Sigmoid colon (tissue), 7 donors: Measurements from ENCODE around the gene UNC79. TPM values are rescaled to one million over a fixed set of nuclear protein-coding genes. Genes with fewer than 3 reads are reported as not detected.

Experiments
- DNase-seq: peaks from one replicate; pipeline ENCODE4 v3.0.0-alpha.2; 2019
- H3K27ac ChIP-seq, 4 donors: fragments of 200-600 bp; sonication (generic); one replicate each; pipeline ENCODE4 v1.5.1; 2016 to 2019; ENCODE audit warnings: mild to moderate bottlenecking in 1 of 4
- H3K27me3 ChIP-seq, 3 donors: fragments of 200-600 bp; sonication (generic); one replicate each; pipeline ENCODE4 v1.5.1; 2019; ENCODE audit warnings: mild to moderate bottlenecking in 1 of 3
- H3K36me3 ChIP-seq, 4 donors: fragments of 200-600 bp; sonication (generic); one replicate each; pipeline ENCODE4 v1.5.1; 2016 to 2019
- H3K4me1 ChIP-seq, 4 donors: fragments of 200-600 bp; sonication (generic); one replicate each; pipeline ENCODE4 v1.5.1; 2017 to 2019
- H3K4me3 ChIP-seq, 4 donors: fragments of 200-600 bp; sonication (generic); one replicate each; pipeline ENCODE4 v1.5.1; 2017 to 2019; ENCODE audit warnings: mild to moderate bottlenecking in 2 of 4, moderate library complexity in 1 of 4
- H3K9me3 ChIP-seq, 4 donors: fragments of 200-600 bp in 3 of 4; sonication (generic) in 3 of 4; one replicate each; pipeline versions ENCODE4 v1.5.1 to v1.6.1; 2013 to 2019
- CTCF ChIP-seq, 4 experiments: fragments of 450-650 bp in 3 of 4; fragments of 200-600 bp in 1 of 4; IDR thresholded peaks; one replicate each; pipeline ENCODE4 v1.5.1; 2016 to 2019; ENCODE audit warnings: antibody characterized with exemption in 4 of 4, mild to moderate bottlenecking in 3 of 4, moderate library complexity in 2 of 4
- EP300 ChIP-seq, 4 donors: sonication (generic); formaldehyde crosslinking; IDR thresholded peaks; one replicate each; pipeline ENCODE4 v1.6.1; 2017; ENCODE audit warnings: antibody characterized with exemption in 4 of 4
- POLR2A ChIP-seq, 2 donors: fragments of 450-650 bp; IDR thresholded peaks; one replicate each; pipeline ENCODE4 v1.6.1; 2016; ENCODE audit warnings: antibody characterized with exemption in 2 of 2, mild to moderate bottlenecking in 2 of 2, moderate library complexity in 2 of 2
- POLR2AphosphoS5 ChIP-seq, 4 donors: sonication (generic); formaldehyde crosslinking; IDR thresholded peaks; one replicate each; pipeline ENCODE4 v1.6.1; 2017; ENCODE audit warnings: antibody characterized with exemption in 4 of 4
- WGBS, 2 donors: extraction: QIAGEN DNeasy Blood & Tissue Kit; methylation state at CpG; one replicate each; pipeline ENCODE4 v1.1.7; 2013; 5-methylcytosine and 5-hydroxymethylcytosine counted together
- intact Hi-C: fragments of 100-400 bp; cut with DNase I; formaldehyde crosslinking; loops from one replicate; pipeline ENCODE4 v1.15.1; 2023
- polyA plus RNA-seq, 3 donors: library from polyadenylated mRNA; stranded (reverse); fragments of 200-250 nt; gene quantifications; one replicate each; pipeline ENCODE4 v1.2.3, GENCODE V29; 2013
- total RNA-seq, 4 donors: library from RNA; depleted of rRNA; stranded (reverse); fragments of >200 nt; gene quantifications; one replicate each; pipeline ENCODE4 v1.1.0, GENCODE V29; 2016
- donor health status: healthy with polysubstance abuse.
- donor health status: Bipolar disorder and iron deficiency.
- donor health status: healthy.

Gene UNC79
- total and polyA plus RNA-seq, 7 donors, result 0.15 to 1.4 (median 0.81) TPM; not detected in 2

DNA sequence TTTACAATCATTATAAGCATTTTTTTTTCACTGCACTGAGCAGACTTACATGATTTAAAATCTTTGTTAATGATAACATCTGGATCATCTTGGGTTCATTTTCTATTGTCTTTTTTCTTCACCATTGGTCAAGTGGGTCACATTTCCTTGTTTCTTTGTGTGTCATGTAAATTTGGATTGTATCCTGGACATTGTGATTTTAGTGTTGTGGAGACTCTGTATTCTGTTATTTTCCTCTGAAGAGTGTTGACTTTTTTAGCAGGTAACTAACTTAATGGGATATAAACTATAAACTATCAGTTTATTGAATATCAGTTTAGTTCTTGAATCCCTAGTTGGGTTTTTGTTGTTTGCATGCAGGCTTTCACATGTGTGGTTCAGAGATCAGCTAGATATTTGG, 4.0 kb upstream of the UNC79 start:
- no peak overlapping the region for H3K4me3 ChIP-seq
- no peaks in the 10 kb centered on the region for H3K36me3 ChIP-seq
- H3K4me1 ChIP-seq, result peaks cover 0 to 16% (median 7%) of the 10 kb centered on the region in 4 donors
- peaks cover 14 to 28% (median 17%) of the 10 kb centered on the region in 3 donors for H3K27me3 ChIP-seq
- no peak for TF ChIP-seq CTCF (IDR thresholded peaks at IDR 0.05)
- TF ChIP-seq EP300 (IDR thresholded peaks at IDR 0.05), result no peak
- TF ChIP-seq POLR2A (IDR thresholded peaks at IDR 0.05), result no peak
- TF ChIP-seq POLR2AphosphoS5 (IDR thresholded peaks at IDR 0.05), result no peak
- no peak for DNase-seq
- intact Hi-C loops, result no loop called here
- H3K9me3 ChIP-seq, result peaks cover 0 to 5% (median 4%) of the 10 kb centered on the region in 4 donors
- no peak overlapping the region for H3K27ac ChIP-seq

DNA sequence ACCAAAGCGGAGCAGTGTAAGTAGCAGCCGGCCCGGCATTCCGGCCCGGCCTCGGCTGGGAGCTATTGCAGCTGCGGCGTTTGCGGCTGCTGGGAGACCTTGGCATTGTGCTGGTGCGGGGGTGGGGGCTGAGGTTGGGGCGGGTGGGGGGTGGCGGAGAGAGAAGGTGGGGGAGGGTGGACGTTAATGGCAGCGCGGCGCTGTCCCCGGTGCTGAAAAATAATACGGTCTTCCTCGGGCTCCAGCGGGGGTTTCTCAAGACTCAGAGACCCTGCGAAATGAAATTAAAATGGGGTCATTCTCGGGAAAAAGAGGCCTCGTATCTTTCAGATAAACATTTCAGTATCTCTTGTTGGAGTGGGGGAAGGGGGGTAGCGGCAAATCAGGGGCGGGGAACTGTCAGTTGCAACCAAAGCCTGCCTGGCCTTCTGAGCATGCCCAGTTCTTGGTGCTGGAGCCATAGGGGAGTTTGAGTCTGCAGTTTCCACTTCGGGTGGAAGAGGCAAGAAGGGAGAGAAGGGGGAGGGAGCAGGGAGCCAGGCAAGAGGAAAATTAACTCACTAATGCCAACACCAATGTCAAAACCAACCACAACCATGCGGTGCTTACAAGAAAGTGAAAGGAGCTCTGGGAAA, 414 bp downstream of the UNC79 start:
- Histone ChIP-seq H3K4me3 (peak overlapping the region in 2 of 4 donors; percentile 19 to 25), H3K27ac (no peak overlapping the region), H3K4me1 (peaks cover 0 to 16% (median 7%) of the 10 kb centered on the region in 4 donors), H3K27me3 (peaks cover 14 to 48% (median 17%) of the 10 kb centered on the region in 3 donors), H3K36me3 (no peaks in the 10 kb centered on the region), H3K9me3 (peaks cover 0 to 4% (median 0%) of the 10 kb centered on the region in 4 donors)
- TF ChIP-seq POLR2AphosphoS5 (IDR thresholded peaks at IDR 0.05), result no peak
- no peak for TF ChIP-seq POLR2A (IDR thresholded peaks at IDR 0.05)
- no peak for TF ChIP-seq EP300 (IDR thresholded peaks at IDR 0.05)
- no peak for TF ChIP-seq CTCF (IDR thresholded peaks at IDR 0.05)
- intact Hi-C loops, result no loop called here
- no peak for DNase-seq
- 5 to 20% methylated on average over 27 of the region's 27 CpGs for WGBS, 2 donors

GRCh38 chr14:93454224-93454623, 23.5 kb downstream of the UNC79 start:
- TF ChIP-seq CTCF (IDR thresholded peaks at IDR 0.05) (no peak), EP300 (IDR thresholded peaks at IDR 0.05) (no peak), POLR2A (IDR thresholded peaks at IDR 0.05) (no peak), POLR2AphosphoS5 (IDR thresholded peaks at IDR 0.05) (no peak)
- Histone ChIP-seq H3K9me3 (no peaks in the 10 kb centered on the region), H3K27ac (no peak overlapping the region), H3K4me1 (no peaks in the 10 kb centered on the region), H3K27me3 (no peaks in the 10 kb centered on the region), H3K4me3 (no peak overlapping the region), H3K36me3 (no peaks in the 10 kb centered on the region)
- 45 to 56% methylated on average over 1 of the region's 1 CpG for WGBS, 2 donors
- DNase-seq, result no peak
- intact Hi-C loops, result no loop called here

DNA sequence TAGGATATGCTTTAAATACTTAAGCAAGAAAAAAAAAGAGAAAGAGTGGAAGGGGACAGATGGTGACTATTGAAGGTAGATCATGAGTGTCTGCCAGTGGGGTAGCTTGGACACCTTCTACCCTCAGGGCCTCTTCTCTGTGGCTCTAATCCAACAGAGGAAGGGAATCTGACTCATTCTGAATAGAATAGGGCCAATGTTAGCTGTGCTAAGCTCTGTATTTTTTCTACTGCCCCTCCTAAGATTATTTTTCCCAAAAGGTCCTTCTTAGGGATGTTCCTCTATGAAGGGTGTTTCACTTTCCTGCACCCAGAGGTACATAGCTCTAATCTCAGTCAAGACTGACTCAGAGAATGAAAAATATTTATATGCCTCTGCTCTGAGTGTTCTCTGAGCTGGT, 25.6 kb downstream of the UNC79 start:
- intact Hi-C loops, result no loop called here
- TF ChIP-seq CTCF (IDR thresholded peaks at IDR 0.05), result no peak
- no peak for TF ChIP-seq POLR2A (IDR thresholded peaks at IDR 0.05)
- TF ChIP-seq EP300 (IDR thresholded peaks at IDR 0.05), result no peak
- TF ChIP-seq POLR2AphosphoS5 (IDR thresholded peaks at IDR 0.05), result no peak
- H3K4me3 ChIP-seq, result no peak overlapping the region
- no peaks in the 10 kb centered on the region for H3K4me1 ChIP-seq
- no peaks in the 10 kb centered on the region for H3K9me3 ChIP-seq
- H3K27me3 ChIP-seq, result no peaks in the 10 kb centered on the region
- no peak overlapping the region for H3K27ac ChIP-seq
- no peaks in the 10 kb centered on the region for H3K36me3 ChIP-seq
- no peak for DNase-seq

DNA sequence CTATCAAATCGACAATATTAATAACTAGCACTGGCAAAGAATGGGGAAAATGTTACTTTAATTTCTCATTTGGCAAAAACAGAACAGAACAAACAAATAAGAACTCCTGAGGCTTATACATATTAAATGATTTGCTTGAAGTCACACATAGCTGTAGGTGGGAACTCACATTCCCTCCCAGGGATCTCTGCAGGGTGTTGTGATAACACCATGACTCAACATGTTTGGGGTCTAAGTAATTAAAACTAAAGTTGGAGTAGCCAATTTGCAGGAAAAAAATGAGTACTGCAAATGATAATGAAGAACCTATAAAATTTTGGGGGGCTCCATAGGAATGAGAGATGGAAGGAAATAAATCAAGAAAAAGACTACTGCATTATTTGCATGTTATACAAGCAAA, 27.5 kb downstream of the UNC79 start:
- H3K9me3 ChIP-seq, result no peaks in the 10 kb centered on the region
- no peak overlapping the region for H3K27ac ChIP-seq
- H3K4me3 ChIP-seq, result no peak overlapping the region
- no peaks in the 10 kb centered on the region for H3K27me3 ChIP-seq
- 85 to 89% methylated on average over 1 of the region's 1 CpG for WGBS, 2 donors
- no peak for DNase-seq
- TF ChIP-seq POLR2AphosphoS5 (IDR thresholded peaks at IDR 0.05), result no peak
- TF ChIP-seq CTCF (IDR thresholded peaks at IDR 0.05), result no peak
- TF ChIP-seq EP300 (IDR thresholded peaks at IDR 0.05), result no peak
- TF ChIP-seq POLR2A (IDR thresholded peaks at IDR 0.05), result no peak
- no peaks in the 10 kb centered on the region for H3K4me1 ChIP-seq
- no peaks in the 10 kb centered on the region for H3K36me3 ChIP-seq
- intact Hi-C loops, result no loop called here
